ENCODE data around the gene P2RX2.

DNA sequence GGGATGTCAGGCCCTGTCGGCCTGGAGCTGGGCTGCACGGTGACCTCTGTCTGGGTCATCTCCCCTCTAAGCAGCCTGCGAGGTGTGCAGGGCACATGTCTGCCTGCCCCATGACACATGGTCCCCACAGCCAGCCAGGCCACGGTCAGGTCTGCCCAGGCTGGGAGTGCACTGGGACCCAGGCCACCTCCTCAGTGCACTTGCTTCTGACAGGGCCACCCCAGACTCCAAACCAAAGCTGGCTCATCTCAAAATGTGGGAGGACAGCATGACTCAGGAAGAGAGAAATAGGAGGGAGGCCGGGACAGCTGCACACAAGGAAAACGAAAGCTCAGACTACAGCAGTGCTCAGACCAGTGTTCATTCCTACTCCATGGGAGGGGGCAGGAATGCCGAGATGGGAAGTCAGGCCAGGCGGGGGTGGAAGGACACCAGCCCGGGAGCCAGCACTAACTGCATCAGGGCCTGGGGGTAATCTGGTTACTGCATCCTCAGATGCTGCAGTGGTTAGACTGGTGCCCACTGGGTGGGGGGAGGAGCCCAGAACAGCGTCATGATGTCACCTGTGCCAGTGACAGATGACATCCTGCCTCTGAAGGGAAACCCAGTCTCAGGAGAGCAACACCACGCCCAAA lies 4.0 kb downstream of the P2RX2 start:
- TF ChIP-seq, protein P1, sequence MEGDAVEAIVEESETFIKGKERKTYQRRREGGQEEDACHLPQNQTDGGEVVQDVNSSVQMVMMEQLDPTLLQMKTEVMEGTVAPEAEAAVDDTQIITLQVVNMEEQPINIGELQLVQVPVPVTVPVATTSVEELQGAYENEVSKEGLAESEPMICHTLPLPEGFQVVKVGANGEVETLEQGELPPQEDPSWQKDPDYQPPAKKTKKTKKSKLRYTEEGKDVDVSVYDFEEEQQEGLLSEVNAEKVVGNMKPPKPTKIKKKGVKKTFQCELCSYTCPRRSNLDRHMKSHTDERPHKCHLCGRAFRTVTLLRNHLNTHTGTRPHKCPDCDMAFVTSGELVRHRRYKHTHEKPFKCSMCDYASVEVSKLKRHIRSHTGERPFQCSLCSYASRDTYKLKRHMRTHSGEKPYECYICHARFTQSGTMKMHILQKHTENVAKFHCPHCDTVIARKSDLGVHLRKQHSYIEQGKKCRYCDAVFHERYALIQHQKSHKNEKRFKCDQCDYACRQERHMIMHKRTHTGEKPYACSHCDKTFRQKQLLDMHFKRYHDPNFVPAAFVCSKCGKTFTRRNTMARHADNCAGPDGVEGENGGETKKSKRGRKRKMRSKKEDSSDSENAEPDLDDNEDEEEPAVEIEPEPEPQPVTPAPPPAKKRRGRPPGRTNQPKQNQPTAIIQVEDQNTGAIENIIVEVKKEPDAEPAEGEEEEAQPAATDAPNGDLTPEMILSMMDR (IDR thresholded peaks at IDR 0.05 in 2 of 3, conservative IDR thresholded peaks at IDR 0.05 in 1 of 3; ENCODE audit: borderline replicate concordance in 1 of 3, insufficient read depth in 1 of 3, low read depth in 2 of 3, low read length in 2 of 3) = no peak
- TF ChIP-seq JUND (IDR thresholded peaks at IDR 0.05) (no peak), POLR2AphosphoS5 (IDR thresholded peaks at IDR 0.05; ENCODE audit: low read depth, low read length) (no peak), EZH2phosphoT487 (IDR thresholded peaks at IDR 0.05; ENCODE audit: borderline replicate concordance) (no peak)

All from HCT116 (cell line).